ENCODE data around the gene PDZRN3. TPM values are rescaled to one million over a fixed set of nuclear protein-coding genes. Genes with fewer than 3 reads are reported as not detected.

The PDZRN3 gene
- total RNA-seq, 1 donor from 2014 or later: 4.1 TPM

DNA sequence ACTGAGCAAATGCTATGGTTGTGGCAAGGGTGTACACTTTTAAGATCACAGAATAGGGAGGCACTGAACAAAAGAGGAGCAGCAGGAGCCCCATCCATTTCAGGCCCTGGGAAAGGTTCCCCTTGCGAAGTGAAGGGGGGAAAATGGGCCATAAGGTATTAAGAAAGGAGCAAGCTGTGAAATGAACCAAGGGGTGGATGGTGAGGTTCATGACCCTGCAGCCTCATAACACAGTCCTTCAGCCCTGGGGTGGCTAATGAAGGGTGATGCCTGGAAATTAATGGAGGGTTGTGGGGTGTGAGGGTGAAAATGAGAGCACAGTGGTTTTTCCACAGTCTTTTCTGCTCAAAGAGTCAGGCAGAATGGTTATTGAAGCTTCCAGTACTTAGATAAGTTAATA is 150.1 kb downstream of the PDZRN3 start:
- no peak for DNase-seq (ENCODE audit: low read depth)
- H3K4me3 ChIP-seq (ENCODE audit: low read depth, low read length): no peak overlapping the region
- TF ChIP-seq, protein P1, sequence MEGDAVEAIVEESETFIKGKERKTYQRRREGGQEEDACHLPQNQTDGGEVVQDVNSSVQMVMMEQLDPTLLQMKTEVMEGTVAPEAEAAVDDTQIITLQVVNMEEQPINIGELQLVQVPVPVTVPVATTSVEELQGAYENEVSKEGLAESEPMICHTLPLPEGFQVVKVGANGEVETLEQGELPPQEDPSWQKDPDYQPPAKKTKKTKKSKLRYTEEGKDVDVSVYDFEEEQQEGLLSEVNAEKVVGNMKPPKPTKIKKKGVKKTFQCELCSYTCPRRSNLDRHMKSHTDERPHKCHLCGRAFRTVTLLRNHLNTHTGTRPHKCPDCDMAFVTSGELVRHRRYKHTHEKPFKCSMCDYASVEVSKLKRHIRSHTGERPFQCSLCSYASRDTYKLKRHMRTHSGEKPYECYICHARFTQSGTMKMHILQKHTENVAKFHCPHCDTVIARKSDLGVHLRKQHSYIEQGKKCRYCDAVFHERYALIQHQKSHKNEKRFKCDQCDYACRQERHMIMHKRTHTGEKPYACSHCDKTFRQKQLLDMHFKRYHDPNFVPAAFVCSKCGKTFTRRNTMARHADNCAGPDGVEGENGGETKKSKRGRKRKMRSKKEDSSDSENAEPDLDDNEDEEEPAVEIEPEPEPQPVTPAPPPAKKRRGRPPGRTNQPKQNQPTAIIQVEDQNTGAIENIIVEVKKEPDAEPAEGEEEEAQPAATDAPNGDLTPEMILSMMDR (IDR thresholded peaks at IDR 0.05; ENCODE audit: insufficient read depth, low read length, poor library complexity, severe bottlenecking): no peak
- H3K36me3 ChIP-seq (ENCODE audit: control insufficient read depth, insufficient read depth, low read length): no peaks in the 10 kb centered on the region
- H3K27me3 ChIP-seq (ENCODE audit: control insufficient read depth, insufficient read depth, low read length): no peaks in the 10 kb centered on the region

GRCh38 chr3:73473898-73474416 is 150.8 kb downstream of the PDZRN3 start:
- Histone ChIP-seq H3K4me3 (ENCODE audit: low read depth, low read length) (no peak overlapping the region), H3K36me3 (ENCODE audit: control insufficient read depth, insufficient read depth, low read length) (no peaks in the 10 kb centered on the region), H3K27me3 (ENCODE audit: control insufficient read depth, insufficient read depth, low read length) (no peaks in the 10 kb centered on the region)
- DNase-seq (ENCODE audit: low read depth): no peak
- TF ChIP-seq, protein P1 (IDR thresholded peaks at IDR 0.05; ENCODE audit: insufficient read depth, low read length, poor library complexity, severe bottlenecking): no peak

GRCh38 chr3:73473181-73473897 is 151.4 kb downstream of the PDZRN3 start:
- no peak overlapping the region for H3K4me3 ChIP-seq (ENCODE audit: low read depth, low read length)
- TF ChIP-seq, protein P1 (IDR thresholded peaks at IDR 0.05; ENCODE audit: insufficient read depth, low read length, poor library complexity, severe bottlenecking): no peak
- no peaks in the 10 kb centered on the region for H3K36me3 ChIP-seq (ENCODE audit: control insufficient read depth, insufficient read depth, low read length)
- no peak for DNase-seq (ENCODE audit: low read depth)
- no peaks in the 10 kb centered on the region for H3K27me3 ChIP-seq (ENCODE audit: control insufficient read depth, insufficient read depth, low read length)

DNA sequence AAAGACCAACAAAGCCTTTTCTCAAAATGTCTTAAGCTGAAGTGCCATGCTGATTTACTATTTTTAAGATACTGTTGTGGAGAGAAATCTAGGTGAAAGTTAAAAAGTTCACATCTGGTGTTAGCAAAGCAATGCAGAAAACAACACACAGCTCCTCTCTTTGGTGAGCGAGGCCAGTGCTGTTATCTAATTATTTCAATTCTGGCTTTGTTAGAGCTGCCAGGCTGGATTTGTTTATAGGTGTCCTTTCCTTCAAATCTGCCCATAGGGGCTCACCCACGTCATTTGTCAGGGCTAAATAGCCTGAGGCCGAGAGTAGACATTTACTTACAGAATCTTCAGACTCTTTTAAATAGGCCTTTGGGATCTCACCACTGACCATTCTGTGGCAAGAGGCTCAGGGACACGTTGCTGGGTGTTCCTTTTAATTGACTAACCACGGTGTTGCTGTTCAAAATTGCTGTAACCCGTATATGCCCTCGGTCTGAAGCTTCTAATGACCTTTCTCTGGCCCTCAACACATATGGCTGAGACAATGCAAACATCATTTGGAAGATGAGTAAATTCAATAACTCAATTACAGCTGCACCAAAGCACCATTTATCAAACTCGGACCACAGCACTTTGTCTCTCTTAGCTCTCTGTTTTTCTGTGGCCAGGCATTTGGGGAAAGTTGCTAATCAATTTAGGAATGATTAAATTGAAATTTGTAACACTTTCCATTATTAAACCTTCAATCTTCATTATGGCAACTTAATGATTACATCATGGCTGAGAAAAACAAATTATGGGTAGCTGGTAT is 152.6 kb downstream of the PDZRN3 start:
- no peaks in the 10 kb centered on the region for H3K36me3 ChIP-seq (ENCODE audit: control insufficient read depth, insufficient read depth, low read length)
- no peaks in the 10 kb centered on the region for H3K27me3 ChIP-seq (ENCODE audit: control insufficient read depth, insufficient read depth, low read length)
- no peak for DNase-seq (ENCODE audit: low read depth)
- TF ChIP-seq, protein P1 (IDR thresholded peaks at IDR 0.05; ENCODE audit: insufficient read depth, low read length, poor library complexity, severe bottlenecking): no peak
- no peak overlapping the region for H3K4me3 ChIP-seq (ENCODE audit: low read depth, low read length)

GRCh38 chr3:73470860-73471259 is 153.9 kb downstream of the PDZRN3 start:
- Histone ChIP-seq H3K27me3 (ENCODE audit: control insufficient read depth, insufficient read depth, low read length) (no peaks in the 10 kb centered on the region), H3K36me3 (ENCODE audit: control insufficient read depth, insufficient read depth, low read length) (no peaks in the 10 kb centered on the region), H3K4me3 (ENCODE audit: low read depth, low read length) (no peak overlapping the region)
- no peak for DNase-seq (ENCODE audit: low read depth)
- TF ChIP-seq, protein P1 (IDR thresholded peaks at IDR 0.05; ENCODE audit: insufficient read depth, low read length, poor library complexity, severe bottlenecking): no peak

Measured in kidney epithelial cell (primary cell).